HG02943 (cell line): ENCODE results near the gene CCL1.
"Not testable (repeated sequence)": the region's sequence is repeated elsewhere in the genome, so short reads cannot be mapped to it uniquely, and the experiment has no call there.

Experiments used
- ATAC-seq: cut with Tn5 transposase; IDR thresholded peaks from one replicate; pipeline ENCODE4 v1.9.1; 2021; ENCODE audit warnings: mild to moderate bottlenecking, low read depth, moderate library complexity; ENCODE audit not compliant: unreplicated experiment

The CCL1 gene

GRCh38 chr17:34361478-34362061, 1.5 kb downstream of the CCL1 start:
- peak; percentile 79 for ATAC-seq

GRCh38 chr17:34360601-34361270, 2.3 kb downstream of the CCL1 start:
- ATAC-seq: no peak

- no peak for ATAC-seq
Observed at GRCh38 chr17:34358631-34359030, 4.4 kb downstream of the CCL1 start.

GRCh38 chr17:34357398-34357797, 5.6 kb downstream of the CCL1 start:
- ATAC-seq: no peak

GRCh38 chr17:34356194-34356593, 6.8 kb downstream of the CCL1 start, which contains the start of gene CCL13:
Gene CCL13, plus strand, starts transcription at chr17:34356480. Its CDS starts 47 bp downstream, at chr17:34356527.
- ATAC-seq: no peak

- ATAC-seq: no peak
Observed at GRCh38 chr17:34354637-34355036, 8.4 kb downstream of the CCL1 start.

- ATAC-seq: no peak
Observed at GRCh38 chr17:34352191-34352590, 10.8 kb downstream of the CCL1 start.

- no peak for ATAC-seq
Observed at GRCh38 chr17:34351096-34351495, 11.9 kb downstream of the CCL1 start.

- ATAC-seq: no peak
Observed at GRCh38 chr17:34349751-34350150, 13.3 kb downstream of the CCL1 start.

GRCh38 chr17:34347063-34347462, 16.0 kb downstream of the CCL1 start:
- no peak for ATAC-seq

- no peak for ATAC-seq
Observed at GRCh38 chr17:34341916-34342315, 21.1 kb downstream of the CCL1 start.

- ATAC-seq: no peak
Observed at GRCh38 chr17:34339138-34339770, 23.8 kb downstream of the CCL1 start.

GRCh38 chr17:34337701-34338100, 25.3 kb downstream of the CCL1 start:
- ATAC-seq: no peak

- ATAC-seq: not testable (repeated sequence)
Observed at GRCh38 chr17:34327580-34327979, 35.5 kb downstream of the CCL1 start.

GRCh38 chr17:34321964-34322363, 41.1 kb downstream of the CCL1 start:
- ATAC-seq: no peak

GRCh38 chr17:34319039-34319483, 44.0 kb downstream of the CCL1 start, which contains the start of gene CCL8:
Gene CCL8, plus strand, starts transcription at chr17:34319435. Its CDS starts 67 bp downstream, at chr17:34319502.
- no peak for ATAC-seq

- ATAC-seq: no peak
Observed at GRCh38 chr17:34318474-34318873, 44.6 kb downstream of the CCL1 start.

- ATAC-seq: no peak
Observed at GRCh38 chr17:34314279-34314678, 48.8 kb downstream of the CCL1 start.

GRCh38 chr17:34313164-34313563, 49.9 kb downstream of the CCL1 start:
- no peak for ATAC-seq

GRCh38 chr17:34312080-34312479, 51.0 kb downstream of the CCL1 start:
- no peak for ATAC-seq

- no peak for ATAC-seq
Observed at GRCh38 chr17:34311291-34311690, 51.7 kb downstream of the CCL1 start.
